ENCODE results near the gene RBP7.

The RBP7 gene

GRCh38 chr1:10042746-10043145 lies 45.7 kb downstream of the RBP7 start:
- TF ChIP-seq, protein P1, sequence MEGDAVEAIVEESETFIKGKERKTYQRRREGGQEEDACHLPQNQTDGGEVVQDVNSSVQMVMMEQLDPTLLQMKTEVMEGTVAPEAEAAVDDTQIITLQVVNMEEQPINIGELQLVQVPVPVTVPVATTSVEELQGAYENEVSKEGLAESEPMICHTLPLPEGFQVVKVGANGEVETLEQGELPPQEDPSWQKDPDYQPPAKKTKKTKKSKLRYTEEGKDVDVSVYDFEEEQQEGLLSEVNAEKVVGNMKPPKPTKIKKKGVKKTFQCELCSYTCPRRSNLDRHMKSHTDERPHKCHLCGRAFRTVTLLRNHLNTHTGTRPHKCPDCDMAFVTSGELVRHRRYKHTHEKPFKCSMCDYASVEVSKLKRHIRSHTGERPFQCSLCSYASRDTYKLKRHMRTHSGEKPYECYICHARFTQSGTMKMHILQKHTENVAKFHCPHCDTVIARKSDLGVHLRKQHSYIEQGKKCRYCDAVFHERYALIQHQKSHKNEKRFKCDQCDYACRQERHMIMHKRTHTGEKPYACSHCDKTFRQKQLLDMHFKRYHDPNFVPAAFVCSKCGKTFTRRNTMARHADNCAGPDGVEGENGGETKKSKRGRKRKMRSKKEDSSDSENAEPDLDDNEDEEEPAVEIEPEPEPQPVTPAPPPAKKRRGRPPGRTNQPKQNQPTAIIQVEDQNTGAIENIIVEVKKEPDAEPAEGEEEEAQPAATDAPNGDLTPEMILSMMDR (conservative IDR thresholded peaks at IDR 0.05; ENCODE audit: low read length), result no peak
- no peak for TF ChIP-seq EZH2phosphoT487 (IDR thresholded peaks at IDR 0.05; ENCODE audit: borderline replicate concordance)
- Histone ChIP-seq H3K79me2 (ENCODE audit: insufficient read depth, low read length) (peaks cover 64% of the 10 kb centered on the region; the same call in 1 of the 2 replicates), H3K9ac (ENCODE audit: low read depth, low read length, poor library complexity, severe bottlenecking) (no peak overlapping the region), H3K4me1 (ENCODE audit: insufficient read depth, low read length, poor library complexity, severe bottlenecking) (peaks cover 19% of the 10 kb centered on the region), H3K9me3 (ENCODE audit: insufficient read depth, low read depth, low read length) (no peaks in the 10 kb centered on the region), H3K27me3 (ENCODE audit: insufficient read depth, low read length, poor library complexity, severe bottlenecking) (no peaks in the 10 kb centered on the region), H4K20me1 (ENCODE audit: insufficient read depth, low read length, poor library complexity, severe bottlenecking) (peaks cover 2% of the 10 kb centered on the region), H3F3A (ENCODE audit: low read depth) (no peaks in the 10 kb centered on the region), H3K9me2 (replicated peaks; ENCODE audit: low read depth, low read length) (no peaks in the 10 kb centered on the region), H3K4me2 (ENCODE audit: low read depth, low read length, poor library complexity, severe bottlenecking) (no peak overlapping the region), H3K4me3 (ENCODE audit: low read length, poor library complexity, severe bottlenecking) (no peak overlapping the region), H2AFZ (ENCODE audit: low read length) (no peak overlapping the region), H3K36me3 (ENCODE audit: insufficient read depth, low read length) (no peaks in the 10 kb centered on the region)

GRCh38 chr1:10045480-10046355 lies 48.7 kb downstream of the RBP7 start:
- peaks cover 16% of the 10 kb centered on the region for H3K4me1 ChIP-seq (ENCODE audit: insufficient read depth, low read length, poor library complexity, severe bottlenecking)
- H3K4me2 ChIP-seq (ENCODE audit: low read depth, low read length, poor library complexity, severe bottlenecking), result peak overlapping the region; percentile 0
- no peaks in the 10 kb centered on the region for H3K27me3 ChIP-seq (ENCODE audit: insufficient read depth, low read length, poor library complexity, severe bottlenecking)
- no peak overlapping the region for H3K9ac ChIP-seq (ENCODE audit: low read depth, low read length, poor library complexity, severe bottlenecking)
- H3K9me2 ChIP-seq (replicated peaks; ENCODE audit: low read depth, low read length), result no peaks in the 10 kb centered on the region
- no peaks in the 10 kb centered on the region for H3F3A ChIP-seq (ENCODE audit: low read depth)
- TF ChIP-seq, protein P1 (conservative IDR thresholded peaks at IDR 0.05; ENCODE audit: low read length), result no peak
- TF ChIP-seq EZH2phosphoT487 (IDR thresholded peaks at IDR 0.05; ENCODE audit: borderline replicate concordance), result no peak
- H3K36me3 ChIP-seq (ENCODE audit: insufficient read depth, low read length), result no peaks in the 10 kb centered on the region; the same call in 1 of the 2 replicates
- H4K20me1 ChIP-seq (ENCODE audit: insufficient read depth, low read length, poor library complexity, severe bottlenecking), result peaks cover 3% of the 10 kb centered on the region
- no peaks in the 10 kb centered on the region for H3K9me3 ChIP-seq (ENCODE audit: insufficient read depth, low read depth, low read length)
- H3K79me2 ChIP-seq (ENCODE audit: insufficient read depth, low read length), result peaks cover 64% of the 10 kb centered on the region; the same call in 1 of the 2 replicates
- H2AFZ ChIP-seq (ENCODE audit: low read length), result no peak overlapping the region
- no peak overlapping the region for H3K4me3 ChIP-seq (ENCODE audit: low read length, poor library complexity, severe bottlenecking)

- TF ChIP-seq, protein P1 (conservative IDR thresholded peaks at IDR 0.05; ENCODE audit: low read length), result no peak
- TF ChIP-seq EZH2phosphoT487 (IDR thresholded peaks at IDR 0.05; ENCODE audit: borderline replicate concordance), result no peak
- H3K27me3 ChIP-seq (ENCODE audit: insufficient read depth, low read length, poor library complexity, severe bottlenecking), result no peaks in the 10 kb centered on the region
- no peaks in the 10 kb centered on the region for H3K9me2 ChIP-seq (replicated peaks; ENCODE audit: low read depth, low read length)
- no peak overlapping the region for H2AFZ ChIP-seq (ENCODE audit: low read length)
- peaks cover 3% of the 10 kb centered on the region for H4K20me1 ChIP-seq (ENCODE audit: insufficient read depth, low read length, poor library complexity, severe bottlenecking)
- H3K79me2 ChIP-seq (ENCODE audit: insufficient read depth, low read length), result peaks cover 67% of the 10 kb centered on the region; the same call in 1 of the 2 replicates
- no peak overlapping the region for H3K9ac ChIP-seq (ENCODE audit: low read depth, low read length, poor library complexity, severe bottlenecking)
- no peaks in the 10 kb centered on the region for H3F3A ChIP-seq (ENCODE audit: low read depth)
- peak overlapping the region; percentile 0 for H3K4me2 ChIP-seq (ENCODE audit: low read depth, low read length, poor library complexity, severe bottlenecking)
- no peak overlapping the region for H3K4me3 ChIP-seq (ENCODE audit: low read length, poor library complexity, severe bottlenecking)
- H3K9me3 ChIP-seq (ENCODE audit: insufficient read depth, low read depth, low read length), result no peaks in the 10 kb centered on the region
- peaks cover 16% of the 10 kb centered on the region for H3K4me1 ChIP-seq (ENCODE audit: insufficient read depth, low read length, poor library complexity, severe bottlenecking)
- peaks cover 6% of the 10 kb centered on the region; the same call in 1 of the 2 replicates for H3K36me3 ChIP-seq (ENCODE audit: insufficient read depth, low read length)
Observed at GRCh38 chr1:10046356-10047085, 49.5 kb downstream of the RBP7 start.

Measured in Loucy (cell line).